Right atrium auricular region (tissue), 2 donors: ENCODE data around the gene CCDC91. TPM values are rescaled to one million over a fixed set of nuclear protein-coding genes. Genes with fewer than 3 reads are reported as not detected.

Source experiments
- DNase-seq: peaks from one replicate; pipeline ENCODE4 v3.0.0-alpha.2; 2019; ENCODE audit warnings: low spot score
- H3K27ac ChIP-seq, 2 donors: fragments of 200-600 bp; sonication (generic); 1 replicate in 1 of 2; 2 replicates in 1 of 2; pipeline ENCODE4 v1.5.1; 2016 to 2019
- H3K27me3 ChIP-seq, 2 donors: fragments of 200-600 bp; sonication (generic); one replicate each; pipeline versions ENCODE4 v1.5.1 to v1.6.0; 2017 to 2019
- H3K36me3 ChIP-seq: fragments of 200-600 bp; sonication (generic); one replicate; pipeline ENCODE4 v1.5.1; 2016
- H3K4me1 ChIP-seq, 2 donors: fragments of 200-600 bp; sonication (generic); one replicate each; pipeline versions ENCODE4 v1.5.1 to v1.6.0; 2017 to 2019
- H3K4me3 ChIP-seq, 2 donors: fragments of 200-600 bp; sonication (generic); 1 replicate in 1 of 2; 2 replicates in 1 of 2; pipeline ENCODE4 v1.5.1; 2017 to 2019; ENCODE audit warnings: mild to moderate bottlenecking in 1 of 2, moderate library complexity in 1 of 2
- H3K9me3 ChIP-seq, 2 donors: fragments of 200-600 bp; sonication (generic); one replicate each; pipeline ENCODE4 v1.5.1; 2019
- total RNA-seq, 2 donors: library from RNA; depleted of rRNA; stranded (reverse); fragments of >200 nt; gene quantifications; one replicate each; pipeline ENCODE4 v1.1.0, GENCODE V29; 2016
- TF ChIP-seq, protein P1 (sequence below), 2 donors: fragments of 200-600 bp; sonication (generic); IDR thresholded peaks; one replicate each; pipeline ENCODE4 v1.5.1; 2019; ENCODE audit warnings: antibody characterized with exemption in 2 of 2

The CCDC91 gene
- total RNA-seq, 2 donors from 2014 or later, result 33.6 to 36.1 TPM

DNA sequence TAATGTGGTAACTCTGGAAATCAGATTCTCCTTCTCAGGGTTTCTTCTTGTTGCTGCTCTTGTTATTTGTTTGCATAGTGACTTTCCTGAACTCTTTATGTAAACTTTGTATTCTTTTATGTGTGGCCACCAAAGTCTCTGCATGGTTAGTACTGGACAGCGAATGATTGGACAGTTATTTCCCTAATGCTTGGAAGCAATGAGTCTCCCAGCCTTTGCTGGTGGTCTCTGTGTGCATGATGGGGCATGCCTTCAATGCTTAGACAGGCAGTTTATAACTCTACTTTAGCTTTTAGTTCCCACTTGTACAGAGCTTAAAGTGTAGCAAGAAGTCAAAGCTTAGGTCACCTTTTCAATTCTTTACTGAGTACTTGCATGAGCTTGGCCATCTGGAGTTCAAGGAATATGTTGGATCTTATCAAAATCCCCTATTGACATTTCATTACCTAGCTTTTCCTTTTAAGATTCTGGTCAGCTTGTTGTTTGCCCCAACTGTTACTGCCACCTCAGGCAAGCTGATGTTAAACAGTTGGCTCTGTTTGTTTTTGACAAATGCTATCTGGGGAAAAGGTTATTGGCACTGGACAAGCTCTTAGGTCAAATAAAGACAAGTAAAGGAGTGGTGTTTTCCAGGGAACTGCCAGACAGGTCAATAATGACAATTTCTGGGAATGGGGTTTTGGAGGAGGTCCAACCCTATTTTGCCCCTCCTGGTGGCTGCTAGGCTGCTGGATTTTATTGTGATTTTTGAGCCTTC lies 12.3 kb downstream of the CCDC91 start:
- Histone ChIP-seq H3K4me1 (no peaks in the 10 kb centered on the region), H3K27ac (no peak overlapping the region), H3K9me3 (peaks cover 0 to 6% of the 10 kb centered on the region in 2 donors)

DNA sequence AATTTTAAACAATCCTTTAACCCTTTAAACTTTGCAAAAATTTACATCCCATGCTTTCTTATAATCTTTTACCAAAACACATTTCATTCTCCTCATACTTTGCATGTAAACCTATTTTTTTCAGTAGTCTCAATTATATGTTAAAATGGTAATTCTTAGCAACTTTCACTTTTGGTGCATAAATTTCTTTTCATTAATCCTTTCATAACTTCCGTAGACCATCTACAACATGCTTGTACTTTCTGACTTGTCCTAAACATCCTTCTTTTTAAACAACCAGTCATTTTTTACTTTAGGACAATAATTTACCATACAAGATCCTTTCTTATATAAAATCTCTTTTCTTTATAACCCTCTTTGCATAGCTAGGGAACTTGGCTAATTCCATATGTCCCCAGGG lies 19.5 kb downstream of the CCDC91 start:
- Histone ChIP-seq H3K36me3 (no peaks in the 10 kb centered on the region), H3K9me3 (no peaks in the 10 kb centered on the region)
- TF ChIP-seq, protein P1, sequence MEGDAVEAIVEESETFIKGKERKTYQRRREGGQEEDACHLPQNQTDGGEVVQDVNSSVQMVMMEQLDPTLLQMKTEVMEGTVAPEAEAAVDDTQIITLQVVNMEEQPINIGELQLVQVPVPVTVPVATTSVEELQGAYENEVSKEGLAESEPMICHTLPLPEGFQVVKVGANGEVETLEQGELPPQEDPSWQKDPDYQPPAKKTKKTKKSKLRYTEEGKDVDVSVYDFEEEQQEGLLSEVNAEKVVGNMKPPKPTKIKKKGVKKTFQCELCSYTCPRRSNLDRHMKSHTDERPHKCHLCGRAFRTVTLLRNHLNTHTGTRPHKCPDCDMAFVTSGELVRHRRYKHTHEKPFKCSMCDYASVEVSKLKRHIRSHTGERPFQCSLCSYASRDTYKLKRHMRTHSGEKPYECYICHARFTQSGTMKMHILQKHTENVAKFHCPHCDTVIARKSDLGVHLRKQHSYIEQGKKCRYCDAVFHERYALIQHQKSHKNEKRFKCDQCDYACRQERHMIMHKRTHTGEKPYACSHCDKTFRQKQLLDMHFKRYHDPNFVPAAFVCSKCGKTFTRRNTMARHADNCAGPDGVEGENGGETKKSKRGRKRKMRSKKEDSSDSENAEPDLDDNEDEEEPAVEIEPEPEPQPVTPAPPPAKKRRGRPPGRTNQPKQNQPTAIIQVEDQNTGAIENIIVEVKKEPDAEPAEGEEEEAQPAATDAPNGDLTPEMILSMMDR (IDR thresholded peaks at IDR 0.05), result no peak

More for the DNA sequence above, 12.3 kb downstream of the CCDC91 start:
- no peaks in the 10 kb centered on the region for H3K27me3 ChIP-seq
- no peak overlapping the region for H3K4me3 ChIP-seq
- DNase-seq, result no peak
- TF ChIP-seq, protein P1 (IDR thresholded peaks at IDR 0.05), result no peak
- H3K36me3 ChIP-seq, result no peaks in the 10 kb centered on the region

DNA sequence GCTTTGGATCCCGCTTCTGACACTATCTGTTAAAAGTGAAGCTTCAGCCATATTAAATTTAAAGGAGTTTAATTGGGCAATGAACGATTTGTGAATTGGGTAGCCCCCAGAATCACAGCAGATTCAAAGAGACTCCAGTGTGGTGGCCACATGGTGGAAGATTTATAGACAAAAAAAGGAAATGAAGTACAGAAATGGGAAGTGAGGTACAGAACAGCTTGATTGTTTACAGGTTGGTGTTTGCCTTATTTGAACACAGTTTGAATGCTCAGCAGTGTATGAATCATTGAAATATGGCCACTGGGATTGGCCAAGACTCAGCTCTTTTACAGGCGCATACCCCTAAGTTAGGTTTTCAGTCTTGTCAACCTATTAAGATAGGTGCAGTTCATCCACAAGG lies 21.9 kb downstream of the CCDC91 start:
- no peak overlapping the region for H3K27ac ChIP-seq
- H3K9me3 ChIP-seq, result no peaks in the 10 kb centered on the region
- no peak for DNase-seq
- no peak overlapping the region for H3K4me3 ChIP-seq
- no peaks in the 10 kb centered on the region for H3K27me3 ChIP-seq
- H3K36me3 ChIP-seq, result no peaks in the 10 kb centered on the region
- peaks cover 0 to 6% of the 10 kb centered on the region in 2 donors for H3K4me1 ChIP-seq
- TF ChIP-seq, protein P1 (IDR thresholded peaks at IDR 0.05), result no peak

More for the DNA sequence above, 19.5 kb downstream of the CCDC91 start:
- no peak overlapping the region for H3K4me3 ChIP-seq
- H3K4me1 ChIP-seq, result peaks cover 0 to 6% of the 10 kb centered on the region in 2 donors
- no peak for DNase-seq
- no peak overlapping the region for H3K27ac ChIP-seq
- H3K27me3 ChIP-seq, result no peaks in the 10 kb centered on the region

DNA sequence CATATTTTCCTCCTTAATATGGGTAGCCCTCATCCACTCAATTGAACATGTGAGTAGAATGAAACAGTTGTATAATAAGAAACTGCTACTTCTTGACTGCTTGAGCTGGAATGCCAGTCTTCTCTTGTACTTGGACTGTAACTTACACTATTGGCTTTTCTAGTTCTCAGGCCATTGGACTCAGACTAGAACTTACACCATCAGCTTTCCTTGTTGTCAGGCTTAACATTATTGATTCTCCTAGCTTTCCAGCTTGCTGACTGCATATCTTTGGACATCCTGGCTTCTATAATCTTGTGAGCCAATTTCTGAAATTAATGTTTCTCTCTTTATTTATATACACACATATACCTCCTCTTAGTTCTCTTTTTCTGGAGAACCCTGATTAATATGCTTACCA lies 24.8 kb downstream of the CCDC91 start:
- DNase-seq, result no peak
- Histone ChIP-seq H3K36me3 (no peaks in the 10 kb centered on the region), H3K27me3 (no peaks in the 10 kb centered on the region), H3K9me3 (peaks cover 0 to 10% of the 10 kb centered on the region in 2 donors), H3K4me3 (no peak overlapping the region), H3K4me1 (peaks cover 0 to 6% of the 10 kb centered on the region in 2 donors), H3K27ac (no peak overlapping the region)
- TF ChIP-seq, protein P1 (IDR thresholded peaks at IDR 0.05), result no peak

DNA sequence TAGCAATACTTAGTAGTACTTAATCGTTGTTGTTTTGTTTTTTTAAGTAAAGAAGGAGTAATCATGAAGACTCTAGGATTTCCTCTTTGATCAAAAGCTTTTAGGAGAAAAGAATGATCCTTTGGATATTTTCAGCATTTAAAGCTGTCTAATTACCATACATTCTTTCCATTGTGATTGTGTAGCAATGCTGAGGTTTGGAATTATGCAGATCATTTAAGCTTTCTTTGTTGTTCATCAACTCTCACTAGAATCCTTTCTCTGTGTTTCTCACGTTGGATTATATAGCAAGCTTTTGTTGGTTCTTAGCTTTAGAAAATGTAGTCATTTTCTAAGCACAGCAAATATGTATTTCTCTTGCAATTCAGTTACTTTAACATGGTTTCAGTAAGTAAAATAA lies 25.8 kb downstream of the CCDC91 start:
- DNase-seq, result no peak
- no peaks in the 10 kb centered on the region for H3K27me3 ChIP-seq
- peaks cover 0 to 6% of the 10 kb centered on the region in 2 donors for H3K4me1 ChIP-seq
- TF ChIP-seq, protein P1 (IDR thresholded peaks at IDR 0.05), result no peak
- H3K4me3 ChIP-seq, result no peak overlapping the region
- H3K27ac ChIP-seq, result no peak overlapping the region
- H3K9me3 ChIP-seq, result peaks cover 0 to 10% of the 10 kb centered on the region in 2 donors
- no peaks in the 10 kb centered on the region for H3K36me3 ChIP-seq
